HG03342 (cell line): ENCODE results near the gene ERC2.
"Not testable (repeated sequence)": the region's sequence is repeated elsewhere in the genome, so short reads cannot be mapped to it uniquely, and the experiment has no call there.

ENCODE experiments used
- ATAC-seq: cut with Tn5 transposase; IDR thresholded peaks from one replicate; pipeline ENCODE4 v1.9.1; 2021; ENCODE audit warnings: mild to moderate bottlenecking, moderate library complexity; ENCODE audit not compliant: unreplicated experiment

ERC2 gene

DNA sequence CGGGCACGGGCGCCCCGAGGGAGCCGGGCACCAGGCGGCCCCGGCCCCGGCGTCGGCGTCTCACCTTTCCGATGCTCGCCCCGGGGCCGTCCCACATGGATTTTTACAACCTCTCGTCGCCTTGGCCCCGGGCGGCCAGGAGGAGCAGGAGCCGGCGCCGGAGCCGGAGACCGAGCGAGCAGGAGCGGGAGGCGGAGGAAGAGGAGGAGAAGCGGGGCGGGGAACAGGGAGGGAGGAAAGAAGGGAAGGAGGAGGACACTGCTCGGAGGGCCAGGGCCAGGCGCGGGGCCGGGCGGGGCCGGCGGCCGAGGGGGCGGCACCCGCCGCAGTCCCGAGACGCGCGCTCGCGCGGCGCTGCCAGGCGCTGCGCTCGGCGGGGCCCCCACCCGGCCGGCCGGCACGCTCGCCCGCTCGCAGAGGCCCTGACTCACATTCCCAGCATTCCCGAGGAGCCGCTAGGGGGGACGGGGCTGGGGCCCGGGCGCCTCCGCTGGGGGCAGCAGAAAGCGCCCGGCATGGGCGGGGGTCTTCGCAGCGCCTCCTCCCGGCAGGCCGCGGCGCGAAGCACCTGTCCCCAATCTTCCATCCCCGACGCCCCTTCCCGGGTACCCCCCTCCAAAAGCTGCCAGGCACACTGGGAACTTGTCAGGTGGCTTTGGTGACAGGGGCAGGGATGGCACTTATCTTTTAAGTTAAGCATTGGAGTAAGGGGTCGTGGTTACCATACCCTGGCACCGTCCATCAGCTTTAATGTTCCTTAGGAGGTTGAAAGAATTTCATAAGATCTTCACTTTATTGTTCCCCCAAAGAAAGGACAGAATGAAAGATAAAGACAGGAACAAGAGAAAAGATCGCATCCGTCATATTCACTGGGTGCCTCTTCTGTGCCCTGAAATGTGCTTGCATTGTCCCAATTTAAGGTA is at the start of gene ERC2:
Gene ERC2, minus strand, starts transcription at position 284 of the 923 bp plus-strand sequence.
- no peak for ATAC-seq

DNA sequence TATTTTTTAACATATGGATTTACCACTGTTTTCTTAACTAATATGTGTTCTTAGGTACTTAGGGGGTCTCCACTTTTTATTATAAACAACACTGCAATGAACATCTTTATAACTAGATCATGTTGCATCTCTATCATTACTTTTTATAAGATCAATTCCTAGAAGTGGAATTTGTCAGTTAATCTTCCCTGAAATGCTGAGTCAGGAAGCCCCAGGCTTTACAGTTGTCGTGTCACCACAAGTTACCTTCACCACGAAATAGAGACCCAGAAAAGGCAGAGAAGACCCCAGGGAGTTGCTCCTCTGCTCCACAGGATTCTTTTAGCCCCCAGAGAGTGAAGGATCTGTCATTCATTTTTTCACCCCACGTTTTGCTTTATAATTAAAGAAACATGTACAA is 34.5 kb upstream of the ERC2 start:
- ATAC-seq: no peak

DNA sequence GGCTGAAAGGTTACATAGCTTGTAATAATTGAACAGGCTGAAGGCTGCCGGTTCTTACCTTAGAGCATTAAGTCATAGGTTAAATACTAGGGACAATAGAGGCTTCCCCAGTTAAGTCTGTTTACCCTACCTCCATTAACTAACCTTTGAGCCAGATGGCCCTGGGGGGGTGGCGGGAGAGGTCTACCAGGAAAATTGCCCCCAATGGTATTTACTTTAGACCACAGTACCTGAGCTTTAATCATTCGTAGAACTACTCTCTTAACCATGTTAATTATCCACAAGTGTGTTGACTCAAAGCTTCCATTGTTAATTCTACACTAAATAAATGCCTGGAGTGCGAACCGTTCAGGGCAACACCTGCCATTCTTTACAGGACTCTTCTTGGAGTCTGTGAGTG is 28.1 kb upstream of the ERC2 start:
- ATAC-seq: not testable (repeated sequence)

DNA sequence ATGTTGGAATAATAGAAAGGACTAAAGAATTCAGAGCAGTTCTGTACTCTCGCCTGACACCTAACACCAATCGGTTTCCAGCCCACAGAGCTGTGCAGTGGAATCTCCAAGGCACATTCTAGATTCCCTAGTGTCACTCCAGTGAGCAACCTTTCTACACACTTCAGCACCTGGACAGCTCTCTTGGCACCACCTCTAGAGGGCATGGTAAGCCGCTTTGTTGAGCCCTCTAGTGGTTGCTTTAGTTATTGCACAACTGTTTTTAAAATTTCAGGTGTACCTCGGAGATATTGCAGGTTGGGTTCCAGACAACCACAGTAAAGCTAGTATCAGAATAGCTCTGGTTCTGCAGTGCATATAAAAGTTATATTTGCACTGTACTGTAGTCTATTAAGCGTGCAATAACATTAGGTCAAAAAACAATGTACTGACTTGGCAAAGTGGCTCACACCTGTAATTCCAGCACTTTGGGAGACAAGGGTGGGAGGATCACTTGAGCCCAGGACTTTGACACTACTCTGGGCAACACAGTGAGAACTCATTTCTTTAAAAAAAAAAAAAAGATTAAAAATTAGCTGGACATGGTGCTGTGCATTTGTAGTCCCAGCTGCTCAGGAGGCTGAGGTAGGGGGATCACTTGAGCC is 26.5 kb upstream of the ERC2 start:
- peak; percentile 95 for ATAC-seq

DNA sequence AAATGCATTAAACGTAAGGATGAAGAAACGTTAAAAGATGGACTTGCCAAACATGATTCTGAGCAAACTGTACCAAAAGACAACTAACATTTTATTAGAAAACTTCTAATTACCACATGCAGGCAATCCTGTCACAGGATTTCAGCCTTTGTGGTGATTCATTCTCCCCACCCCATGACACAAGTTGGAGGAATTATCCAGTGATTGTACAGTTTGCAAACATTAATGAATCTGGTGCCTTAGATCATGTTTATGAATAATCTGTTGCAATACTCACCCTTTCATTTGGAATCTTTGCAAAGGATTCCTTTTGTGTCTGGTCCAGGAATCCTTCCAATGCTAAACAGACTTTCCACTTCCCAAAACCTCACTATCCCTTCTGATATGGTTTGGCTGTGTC is 23.3 kb upstream of the ERC2 start:
- no peak for ATAC-seq

DNA sequence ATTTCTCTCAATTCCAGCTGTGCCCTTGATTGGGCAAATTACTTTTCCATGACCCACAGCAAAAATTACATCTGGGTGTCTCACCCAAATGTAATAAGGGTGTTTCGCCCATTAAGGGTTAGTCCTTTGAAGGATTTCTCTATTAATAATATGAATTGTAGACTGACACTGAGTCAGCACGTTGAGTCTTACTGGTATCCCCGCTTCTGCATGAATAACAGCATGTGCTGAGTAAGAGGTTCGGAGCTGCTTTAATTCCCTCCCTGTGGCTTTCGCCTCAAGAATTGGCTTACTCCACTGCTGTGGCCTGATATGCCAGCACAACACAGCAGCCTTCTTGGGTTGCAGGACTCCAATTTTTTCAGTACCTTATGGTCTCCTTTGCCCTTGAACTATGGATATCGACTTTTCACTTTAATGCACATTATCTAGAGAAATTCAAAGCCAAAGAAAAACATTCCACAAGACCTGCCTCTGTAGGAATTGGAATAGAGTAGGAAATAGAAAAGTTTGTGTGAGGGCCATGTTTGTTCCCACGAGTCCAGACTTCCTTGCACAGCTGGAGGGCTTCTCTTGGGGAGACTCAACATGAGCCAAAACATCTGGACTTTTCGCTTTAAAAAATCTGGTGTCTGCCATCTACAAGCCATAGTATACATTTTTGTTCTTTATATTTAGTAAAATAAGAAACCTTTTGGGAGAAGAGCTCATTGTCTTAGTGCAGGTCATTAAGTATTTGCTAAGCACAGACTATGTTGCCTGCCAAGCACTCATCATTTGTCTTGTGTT is 20.7 kb upstream of the ERC2 start:
- no peak for ATAC-seq

DNA sequence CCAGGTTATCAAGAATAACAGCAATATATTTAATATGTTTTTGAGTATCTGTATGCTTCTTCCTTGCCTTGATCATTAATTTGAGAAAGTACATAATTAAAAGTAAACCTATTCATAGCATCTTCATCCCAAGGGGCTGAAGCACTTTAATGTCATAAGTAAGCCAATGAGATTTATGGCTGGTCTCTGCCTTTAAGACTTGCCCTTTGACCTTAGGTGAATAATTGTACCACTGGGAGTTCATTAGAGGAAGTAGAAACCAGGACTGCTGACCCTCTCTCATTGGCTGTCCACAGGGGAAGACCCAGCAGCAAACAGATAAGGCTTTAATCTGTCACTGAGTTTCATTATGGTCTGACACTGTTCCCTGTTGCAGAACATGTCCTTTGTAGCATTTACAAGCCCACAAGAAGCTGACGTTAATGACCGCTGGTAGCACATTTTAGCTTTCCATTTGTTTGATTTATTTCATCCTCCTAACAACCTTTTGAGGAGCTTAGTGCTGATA is 16.3 kb upstream of the ERC2 start:
- no peak for ATAC-seq

DNA sequence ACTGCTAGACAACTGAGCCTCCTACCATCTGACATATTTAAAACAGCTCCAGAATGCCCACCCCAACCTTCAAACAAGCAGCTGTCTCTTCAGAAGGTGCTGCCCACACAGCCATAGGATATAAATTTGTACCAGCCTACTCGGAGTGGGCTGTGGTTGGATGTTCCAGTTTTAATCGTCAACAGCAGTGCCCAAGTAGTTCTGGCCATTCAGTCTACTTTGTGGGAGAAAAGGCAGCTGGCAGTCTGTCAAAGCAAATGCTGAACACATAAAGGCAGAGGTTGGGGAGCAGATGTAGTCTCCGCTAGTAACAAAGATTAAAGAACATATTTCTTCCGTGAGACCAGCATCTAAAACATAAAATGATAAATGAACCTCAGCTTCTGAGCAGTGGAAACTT is 15.9 kb upstream of the ERC2 start:
- ATAC-seq: no peak

DNA sequence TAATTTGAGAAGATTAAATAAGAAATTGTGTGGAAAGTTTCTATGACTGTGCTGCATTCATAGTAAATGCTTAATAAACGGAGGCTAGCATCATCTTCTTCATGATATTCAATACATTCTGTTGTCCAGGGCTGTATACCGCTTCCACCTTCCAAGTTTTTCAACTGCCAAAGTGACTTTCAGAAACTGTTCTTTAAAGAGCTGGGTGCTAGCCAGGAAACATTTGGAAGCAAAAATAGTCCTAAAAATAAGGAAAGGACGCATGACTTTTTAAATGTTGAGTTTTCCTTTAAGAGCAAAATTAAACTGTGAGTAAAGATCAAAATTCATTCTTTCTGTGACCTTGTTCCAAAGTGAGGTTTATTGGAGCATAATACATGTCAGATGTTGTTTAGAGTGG is 9.4 kb upstream of the ERC2 start:
- ATAC-seq: no peak

DNA sequence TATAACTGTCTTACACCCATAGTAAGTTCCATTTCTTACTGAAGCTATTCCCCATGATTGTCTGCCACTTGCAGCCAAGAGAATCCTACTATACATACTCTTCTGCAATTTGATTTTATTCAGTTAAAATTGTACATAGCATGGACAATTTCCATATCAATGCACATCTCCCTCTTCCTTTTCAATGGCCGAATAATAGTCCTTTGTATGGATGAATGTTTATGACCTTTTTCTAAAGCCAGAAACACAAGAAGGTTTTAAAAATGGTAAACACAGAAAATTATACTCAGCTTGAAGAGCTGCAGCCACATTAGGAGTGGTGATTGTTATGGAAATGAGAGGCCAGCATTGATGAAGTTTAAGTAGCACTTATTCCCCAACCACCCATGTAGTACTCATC is 8.5 kb upstream of the ERC2 start:
- ATAC-seq: no peak

DNA sequence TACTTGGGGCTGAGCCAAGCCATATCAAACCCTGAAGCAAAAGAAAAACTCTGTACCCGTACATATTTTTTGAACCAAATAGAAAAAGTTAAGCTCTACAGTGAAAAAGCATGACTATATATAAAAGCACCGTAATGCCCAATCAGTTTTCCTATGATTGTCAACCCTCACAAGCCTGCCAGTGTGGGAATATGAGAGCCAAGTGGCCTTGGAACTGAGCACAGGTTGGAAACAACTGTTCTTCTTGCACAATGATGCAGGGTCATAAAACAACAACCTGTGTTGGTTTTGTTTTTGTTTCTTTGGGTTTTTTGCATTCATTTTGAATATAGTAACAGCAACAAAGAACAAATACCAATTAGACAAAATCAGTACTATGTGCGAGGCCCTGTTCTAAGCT is 3.5 kb upstream of the ERC2 start:
- no peak for ATAC-seq

DNA sequence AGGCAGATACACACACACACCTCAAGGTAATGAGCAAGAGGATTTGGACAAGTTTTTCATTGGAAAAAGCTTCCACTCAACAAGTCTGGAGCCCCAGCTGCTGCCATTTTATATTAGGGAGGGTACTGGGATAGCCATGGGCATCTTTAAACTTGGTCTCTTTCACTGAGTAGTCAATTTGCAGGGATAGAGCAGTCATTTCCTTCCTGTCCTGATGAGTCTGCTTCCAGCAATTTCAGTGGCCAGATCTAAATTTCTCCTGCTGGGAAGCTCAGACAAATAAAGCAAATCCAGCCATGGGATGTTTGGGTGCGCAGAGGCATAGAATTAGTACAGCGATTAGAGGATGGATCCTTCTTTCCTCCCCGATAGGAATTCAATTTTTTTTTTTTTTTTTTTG is 874 bp upstream of the ERC2 start:
- ATAC-seq: no peak

DNA sequence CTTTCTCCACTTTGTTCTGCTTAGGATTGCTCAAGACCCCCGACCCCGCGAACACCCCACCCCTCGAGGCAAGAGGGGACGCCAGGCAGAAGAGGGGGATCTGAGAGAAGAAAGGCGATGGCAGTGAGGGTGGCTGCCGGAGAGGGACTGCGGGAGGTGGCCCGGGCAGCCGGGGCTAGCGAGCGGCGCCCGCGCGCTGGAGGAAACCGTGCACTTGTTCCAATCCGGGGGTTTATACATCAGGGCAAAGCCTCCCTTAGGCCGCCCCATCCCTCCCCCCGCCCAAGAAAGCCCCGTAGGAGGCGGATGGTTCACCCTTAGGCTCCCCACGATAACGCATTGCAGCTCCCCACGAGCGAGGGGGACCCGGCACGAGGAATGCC is 475 bp downstream of the ERC2 start:
- ATAC-seq: no peak

DNA sequence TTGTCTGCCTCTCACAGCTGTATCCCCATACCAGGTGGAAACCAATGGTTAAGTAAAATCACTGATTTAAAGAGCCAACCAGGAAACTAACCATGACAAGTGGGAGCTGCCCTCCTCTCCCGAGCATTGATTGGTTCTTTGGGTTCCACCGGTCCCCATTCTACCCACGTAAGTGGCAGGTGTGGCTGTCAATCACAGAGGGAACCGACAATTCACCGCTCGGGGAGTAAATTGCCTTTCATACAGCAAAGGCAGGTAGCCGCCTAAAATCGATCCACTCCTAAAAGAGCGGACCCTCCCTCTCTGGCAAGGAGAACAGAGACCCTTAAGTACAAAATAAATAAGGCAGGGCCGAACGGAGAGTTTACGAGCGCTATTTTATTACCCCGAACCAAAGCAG is 1.2 kb downstream of the ERC2 start:
- ATAC-seq: no peak

DNA sequence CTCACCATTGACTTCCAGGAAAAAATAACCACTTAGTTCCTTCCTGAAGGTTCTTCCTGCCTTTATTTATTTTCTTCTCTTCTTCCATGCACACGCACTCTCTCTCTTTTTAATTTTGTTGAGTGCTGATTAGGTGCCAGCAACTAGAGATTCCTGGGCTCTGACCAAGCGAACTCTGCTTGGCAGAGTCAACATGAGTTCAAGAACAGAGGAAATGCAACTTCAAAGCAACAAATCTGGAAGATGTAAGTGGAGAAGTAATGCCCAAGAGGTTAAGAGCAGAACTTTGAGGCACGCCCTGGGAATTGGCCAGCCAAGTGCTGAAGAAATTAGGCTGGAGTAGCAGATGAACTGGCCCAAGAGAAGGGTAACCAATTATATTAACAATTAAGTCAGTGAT is 8.5 kb downstream of the ERC2 start:
- no peak for ATAC-seq

DNA sequence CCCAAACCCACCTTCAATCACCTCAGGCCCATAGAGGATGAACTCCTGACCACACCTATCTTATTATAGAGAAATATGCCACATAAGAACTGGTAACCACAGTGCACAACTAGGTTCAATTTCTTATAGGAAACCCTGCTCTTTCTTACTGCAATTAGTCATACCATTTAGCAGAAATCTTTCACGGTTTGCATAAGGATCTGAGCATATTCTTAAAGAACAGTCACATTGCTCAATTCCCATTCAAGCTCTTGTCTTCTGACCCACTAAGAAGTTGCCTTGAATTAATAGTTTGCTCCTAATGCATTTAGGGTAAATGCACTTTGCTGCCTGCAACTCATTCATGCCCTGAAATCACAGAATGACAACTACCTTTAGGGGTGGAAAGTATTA is 9.2 kb downstream of the ERC2 start:
- no peak for ATAC-seq

DNA sequence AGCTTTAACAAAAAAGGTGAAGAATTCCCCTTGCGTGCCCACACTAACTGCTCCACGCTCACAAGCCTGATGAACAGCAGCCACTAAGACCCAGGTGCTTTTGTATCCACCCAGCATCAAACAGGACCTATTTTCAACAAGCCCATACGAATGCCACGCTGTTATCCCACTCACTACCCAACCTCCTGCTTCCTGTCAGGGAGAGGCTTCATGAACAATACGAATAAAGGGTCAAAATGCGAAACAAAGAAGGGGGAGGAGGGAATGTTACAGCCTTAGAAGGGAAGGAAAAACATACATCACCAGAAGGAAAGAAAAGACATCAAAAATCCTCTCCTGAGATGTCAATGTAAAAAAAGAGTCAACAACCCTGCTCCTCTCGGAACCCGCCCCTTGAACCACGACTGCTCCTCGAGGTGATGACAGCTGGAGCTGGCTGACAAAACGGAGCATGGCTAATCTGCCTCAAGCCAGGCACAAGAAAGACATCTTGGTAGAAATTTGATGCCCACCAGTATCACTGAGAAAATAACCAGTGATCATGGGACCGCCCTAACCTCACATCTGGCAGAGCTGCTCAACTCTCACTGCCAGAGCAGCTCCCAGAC is 9.7 kb downstream of the ERC2 start:
- ATAC-seq: no peak

DNA sequence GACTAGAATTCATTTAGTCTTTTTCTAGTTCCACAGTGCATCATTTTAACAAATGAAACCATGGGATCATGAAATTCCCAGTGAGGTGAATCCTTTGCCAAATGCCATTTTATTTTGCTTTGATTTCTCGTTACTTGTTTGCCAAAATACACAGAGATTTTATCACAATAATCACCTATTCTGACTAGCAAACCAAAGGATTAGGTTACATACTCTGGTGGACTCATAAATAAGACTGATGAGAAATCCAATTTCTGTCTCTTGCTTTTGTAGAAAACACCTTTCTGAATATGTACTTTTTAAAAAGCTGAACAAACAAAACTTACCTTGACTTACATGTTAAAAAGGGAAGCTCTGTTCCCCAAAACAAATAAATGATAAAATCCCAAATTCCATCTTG is 12.2 kb downstream of the ERC2 start:
- no peak for ATAC-seq

DNA sequence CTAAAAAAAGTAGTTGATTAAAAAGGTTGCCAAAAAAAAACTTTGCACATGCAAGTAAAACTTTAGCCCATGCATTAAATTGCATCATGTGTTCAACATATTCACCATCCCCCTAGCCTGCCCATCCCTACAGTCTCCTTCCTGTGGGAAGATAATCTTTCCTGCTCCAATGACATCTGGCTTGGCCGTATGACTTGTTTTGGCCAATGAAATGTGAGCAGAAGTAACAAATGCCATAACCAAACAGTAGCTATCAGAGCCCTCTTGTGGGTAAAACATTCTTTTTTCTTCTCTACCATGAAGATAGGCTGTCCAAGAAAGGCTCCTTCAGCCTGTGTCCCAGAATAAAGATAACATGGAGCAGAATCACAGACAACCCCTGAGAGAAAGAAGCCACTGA is 15.3 kb downstream of the ERC2 start:
- ATAC-seq: no peak

DNA sequence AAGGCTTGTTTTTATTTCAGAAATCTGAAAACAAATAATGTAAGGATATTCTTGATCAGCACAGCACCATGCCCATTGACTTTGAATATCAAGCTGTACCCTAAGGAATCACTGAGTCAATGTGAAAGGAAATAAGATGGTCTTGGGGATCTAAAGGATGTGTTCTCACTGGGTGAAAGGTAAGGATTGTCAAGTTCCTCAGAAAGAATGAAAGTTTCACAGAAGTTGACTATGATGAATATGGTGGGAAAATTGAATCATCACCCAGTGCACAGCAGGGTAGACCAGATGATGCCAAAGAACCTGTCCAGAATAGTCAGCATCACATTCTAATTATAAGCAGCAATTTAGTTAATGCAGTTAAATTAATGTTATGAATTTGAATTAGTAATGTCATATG is 16.2 kb downstream of the ERC2 start:
- no peak for ATAC-seq

DNA sequence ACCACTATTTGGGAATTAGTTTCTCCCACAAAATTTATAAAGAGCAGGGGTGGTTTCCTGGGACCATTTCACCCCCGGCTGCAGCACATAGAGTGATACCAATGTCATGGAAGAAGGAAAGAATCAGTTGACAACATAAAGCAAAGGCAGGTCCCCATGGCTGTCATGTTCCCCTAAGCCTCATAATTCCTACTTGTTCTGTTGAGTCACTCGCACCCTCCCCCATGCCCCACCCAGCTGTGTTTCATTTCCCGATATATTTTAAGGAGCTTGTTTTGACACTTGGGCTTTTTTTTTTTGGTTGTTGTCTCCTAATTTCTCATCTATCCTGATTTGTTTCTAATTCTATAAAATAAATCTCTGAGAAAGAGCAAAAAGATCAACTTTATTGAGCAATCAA is 24.9 kb downstream of the ERC2 start:
- ATAC-seq: no peak
